Heart left ventricle (tissue), 16 donors: ENCODE measurements around the gene PCP4L1. TPM values are rescaled to one million over a fixed set of nuclear protein-coding genes. Genes with fewer than 3 reads are reported as not detected.

Experiments
- ATAC-seq, 4 donors: fragments of 200-7000 bp; cut with Tn5 transposase; one replicate each; pipeline ENCODE4 v1.9.1; 2020 to 2022; ENCODE audit warnings: moderate library complexity in 4 of 4, mild to moderate bottlenecking in 3 of 4, moderate number of reproducible peaks in 1 of 4
- DNase-seq, 5 donors: peaks; one replicate each; pipeline ENCODE4 v3.0.0-alpha.2; 2020
- H3K27ac ChIP-seq, 12 donors: fragments of 200-600 bp; sonication (generic) in 4 of 12; one replicate each; pipeline versions ENCODE4 v1.5.0 to v1.8.0; 2016 to 2022; ENCODE audit warnings: mild to moderate bottlenecking in 2 of 12
- H3K27me3 ChIP-seq, 9 donors: fragments of 200-600 bp; sonication (generic) in 2 of 9; one replicate each; pipeline versions ENCODE4 v1.5.1 to v1.8.0; 2016 to 2022; ENCODE audit warnings: mild to moderate bottlenecking in 3 of 9
- H3K36me3 ChIP-seq, 9 donors: fragments of 200-600 bp; sonication (generic) in 2 of 9; one replicate each; pipeline versions ENCODE4 v1.5.0 to v1.8.0; 2018 to 2022; ENCODE audit warnings: mild to moderate bottlenecking in 2 of 9
- H3K4me1 ChIP-seq, 12 donors: fragments of 200-600 bp; sonication (generic) in 4 of 12; one replicate each; pipeline versions ENCODE4 v1.5.0 to v1.8.0; 2016 to 2022; ENCODE audit warnings: mild to moderate bottlenecking in 3 of 12
- H3K4me3 ChIP-seq, 12 donors: fragments of 200-600 bp; sonication (generic) in 4 of 12; one replicate each; pipeline versions ENCODE4 v1.5.0 to v1.8.0; 2017 to 2022; ENCODE audit warnings: mild to moderate bottlenecking in 9 of 12, moderate library complexity in 4 of 12
- H3K9me3 ChIP-seq, 12 donors: fragments of 200-600 bp; sonication (generic) in 4 of 12; one replicate each; pipeline versions ENCODE4 v1.5.0 to v1.8.0; 2016 to 2022; ENCODE audit warnings: mild to moderate bottlenecking in 1 of 12
- POLR2A ChIP-seq, 2 donors: fragments of 450-650 bp; IDR thresholded peaks; one replicate each; pipeline ENCODE4 v1.6.1; 2017; ENCODE audit warnings: antibody characterized with exemption in 2 of 2, mild to moderate bottlenecking in 2 of 2, moderate library complexity in 2 of 2
- WGBS, 4 donors: extraction: QIAGEN DNeasy Blood & Tissue Kit in 2 of 4; methylation state at CpG; one replicate each; pipeline versions ENCODE4 v1.1.5 to v1.1.7; 2013 to 2018; 5-methylcytosine and 5-hydroxymethylcytosine counted together
- intact Hi-C, 10 donors: fragments of 100-400 bp; cut with DNase I; formaldehyde crosslinking; loops; one replicate each; pipeline versions ENCODE4 v1.11.1 to v1.14.2; 2022
- polyA plus RNA-seq, 2 donors: library from polyadenylated mRNA; stranded (reverse); fragments of 200-250 nt; gene quantifications; one replicate each; pipeline ENCODE4 v1.2.3, GENCODE V29; 2013
- total RNA-seq, 9 donors: library from RNA; depleted of rRNA in 2 of 9; stranded (reverse); fragments of >200 nt in 2 of 9; fragmentation: NEBNext Ultra II Directional in 3 of 9; extraction: Animal tissue kit (Norgen Biotek cat#: 25700) in 3 of 9; gene quantifications; one replicate each; pipeline versions ENCODE4 v1.1.0 to v1.2.4, GENCODE V29; 2016 to 2023
- TF ChIP-seq, protein P1 (sequence below), 12 donors: fragments of 200-600 bp; sonication (generic) in 4 of 12; IDR thresholded peaks; one replicate each; pipeline versions ENCODE4 v1.5.0 to v1.8.0; 2018 to 2022; ENCODE audit warnings: antibody characterized with exemption in 12 of 12, mild to moderate bottlenecking in 5 of 12
- donor health status: ischemic (EF 13 %, LVEDD 7.1; RV severe dilation, severe dysfunction).
- donor health status: healthy with polysubstance abuse.
- donor health status: DM: no; HTN: yes; CAD: no.
- donor health status: DM: no; HTN: no; CAD: no.
- donor health status: ischemic (EF 25% LVEDD 6.9; RV normal size, moderate dysfunction).
- donor health status: ischemic (EF 25% LVEDD 5.7; RV mildly dilated, moderate dysfunction).
- donor health status: healthy.
- donor health status: DM: yes; HTN: yes; CAD: no.
- donor health status: ischemic (EF 35%, LVEDD 5.7; RV mildly dilated, moderate dysfunction).
- donor health status: nonischemic (EF 11% LVEDD 7.7; RV severe dilation, severe dysfunction).
- donor health status: DM: yes; HTN: yes; CAD: no.
- donor health status: PGD.
- donor health status: ischemic (EF 29% LVEDD 5.4; RV normal size, mild dysfunction).
- donor health status: nonischemic (EF 23%, LVEDD 6.1; RV moderate dilation, normal function).

PCP4L1 gene
- total and polyA plus RNA-seq, 11 donors = 0.19 to 0.62 (median 0.46) TPM; not detected in 1

DNA sequence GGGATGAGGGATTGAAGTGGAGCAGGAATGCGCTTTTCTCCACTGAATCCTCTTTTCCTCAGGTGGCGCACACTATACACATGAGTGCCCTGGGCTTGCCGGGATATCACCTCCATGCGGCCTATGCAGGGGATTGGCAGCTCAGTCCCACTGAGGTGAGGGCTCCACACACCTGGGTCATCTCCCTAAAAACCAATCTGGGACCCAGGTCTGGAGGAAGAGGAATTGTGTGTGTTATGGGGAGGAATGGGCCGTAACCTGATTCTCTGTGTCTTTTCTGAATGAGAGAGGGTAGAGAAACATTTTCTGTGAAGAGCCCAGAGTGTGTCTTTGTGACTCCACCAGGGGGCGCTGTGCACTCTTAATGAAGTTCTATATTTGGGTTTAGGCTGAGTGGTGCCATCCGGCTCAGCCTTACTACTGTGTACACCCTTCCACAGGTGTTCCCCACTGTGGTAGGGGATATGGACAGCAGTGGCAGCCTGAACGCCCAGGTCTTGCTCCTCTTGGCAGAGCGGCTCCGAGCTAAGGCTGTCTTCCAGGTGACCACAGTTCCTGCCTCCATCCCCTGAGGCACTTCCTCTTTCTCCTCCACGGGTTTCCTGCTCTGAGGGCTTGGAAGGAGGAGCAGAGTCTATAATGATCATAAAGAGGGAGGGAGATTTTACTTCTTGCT is 31.2 kb upstream of the PCP4L1 start:
- H3K4me3 ChIP-seq = peak overlapping the region in 10 of 12 donors; percentile 1 to 82 (median 75)
- intact Hi-C loops = loop anchor here (1.0 to 10.0 kb wide), 14 partner anchors 35 to 160 kb away; partner anchors contain the start of genes SDHC (in 5 of the 10) and CFAP126 (in 2 of the 10)
- peak; percentile 83 to 89 (median 86) for DNase-seq
- WGBS, 4 donors = 34 to 41% (median 38%) methylated on average over 11 of the region's 11 CpGs
- ATAC-seq = peak; percentile 35 to 69 (median 55)
- peaks cover 0 to 36% (median 28%) of the 10 kb centered on the region in 9 donors for H3K36me3 ChIP-seq
- no peaks in the 10 kb centered on the region for H3K9me3 ChIP-seq
- TF ChIP-seq POLR2A (IDR thresholded peaks at IDR 0.05) = no peak
- TF ChIP-seq, protein P1, sequence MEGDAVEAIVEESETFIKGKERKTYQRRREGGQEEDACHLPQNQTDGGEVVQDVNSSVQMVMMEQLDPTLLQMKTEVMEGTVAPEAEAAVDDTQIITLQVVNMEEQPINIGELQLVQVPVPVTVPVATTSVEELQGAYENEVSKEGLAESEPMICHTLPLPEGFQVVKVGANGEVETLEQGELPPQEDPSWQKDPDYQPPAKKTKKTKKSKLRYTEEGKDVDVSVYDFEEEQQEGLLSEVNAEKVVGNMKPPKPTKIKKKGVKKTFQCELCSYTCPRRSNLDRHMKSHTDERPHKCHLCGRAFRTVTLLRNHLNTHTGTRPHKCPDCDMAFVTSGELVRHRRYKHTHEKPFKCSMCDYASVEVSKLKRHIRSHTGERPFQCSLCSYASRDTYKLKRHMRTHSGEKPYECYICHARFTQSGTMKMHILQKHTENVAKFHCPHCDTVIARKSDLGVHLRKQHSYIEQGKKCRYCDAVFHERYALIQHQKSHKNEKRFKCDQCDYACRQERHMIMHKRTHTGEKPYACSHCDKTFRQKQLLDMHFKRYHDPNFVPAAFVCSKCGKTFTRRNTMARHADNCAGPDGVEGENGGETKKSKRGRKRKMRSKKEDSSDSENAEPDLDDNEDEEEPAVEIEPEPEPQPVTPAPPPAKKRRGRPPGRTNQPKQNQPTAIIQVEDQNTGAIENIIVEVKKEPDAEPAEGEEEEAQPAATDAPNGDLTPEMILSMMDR (IDR thresholded peaks at IDR 0.05) = peak in 11 of 12 donors; percentile 85 to 97 (median 93)
- peak overlapping the region in 10 of 12 donors; percentile 17 to 94 (median 86) for H3K27ac ChIP-seq
- H3K27me3 ChIP-seq = no peaks in the 10 kb centered on the region
- H3K4me1 ChIP-seq = peaks cover 0 to 32% (median 18%) of the 10 kb centered on the region in 12 donors

DNA sequence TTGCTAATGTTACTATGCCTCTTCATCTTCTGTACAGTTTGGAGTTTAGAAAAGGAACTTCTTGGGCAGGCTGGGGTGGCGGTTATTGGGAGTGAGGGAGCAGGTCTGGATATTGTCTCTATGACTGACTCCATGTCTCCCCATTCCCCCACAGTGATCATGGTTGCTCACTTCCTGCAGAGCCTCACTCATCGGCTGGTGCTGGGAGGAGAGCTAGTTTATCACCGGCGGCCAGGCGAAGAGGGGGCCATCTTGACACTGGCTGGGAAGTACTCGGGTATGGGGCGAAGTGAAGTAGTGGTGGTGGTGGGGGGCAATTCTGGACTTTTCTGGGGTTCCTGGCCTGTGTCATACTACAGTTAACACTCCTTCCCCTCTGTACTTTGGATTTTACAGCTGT is 30.5 kb upstream of the PCP4L1 start:
- TF ChIP-seq POLR2A (IDR thresholded peaks at IDR 0.05) = no peak
- TF ChIP-seq, protein P1 (IDR thresholded peaks at IDR 0.05) = no peak
- DNase-seq (no peak), ATAC-seq (no peak)
- H3K27ac ChIP-seq = peak overlapping the region in 5 of 12 donors; percentile 76 to 91 (median 87)
- H3K4me3 ChIP-seq = peak overlapping the region in 4 of 12 donors; percentile 71 to 79 (median 76)
- H3K27me3 ChIP-seq = no peaks in the 10 kb centered on the region
- 86 to 91% (median 88%) methylated on average over 7 of the region's 7 CpGs for WGBS, 4 donors
- intact Hi-C loops = loop anchor here in 9 of 10 donors (5.0 to 10.0 kb wide), 7 partner anchors 36 to 159 kb away; partner anchors contain the start of genes SDHC (in 4 of the 9) and CFAP126 (in 2 of the 9)
- H3K36me3 ChIP-seq = peaks cover 0 to 36% (median 28%) of the 10 kb centered on the region in 9 donors
- peaks cover 0 to 32% (median 18%) of the 10 kb centered on the region in 12 donors for H3K4me1 ChIP-seq
- no peaks in the 10 kb centered on the region for H3K9me3 ChIP-seq

DNA sequence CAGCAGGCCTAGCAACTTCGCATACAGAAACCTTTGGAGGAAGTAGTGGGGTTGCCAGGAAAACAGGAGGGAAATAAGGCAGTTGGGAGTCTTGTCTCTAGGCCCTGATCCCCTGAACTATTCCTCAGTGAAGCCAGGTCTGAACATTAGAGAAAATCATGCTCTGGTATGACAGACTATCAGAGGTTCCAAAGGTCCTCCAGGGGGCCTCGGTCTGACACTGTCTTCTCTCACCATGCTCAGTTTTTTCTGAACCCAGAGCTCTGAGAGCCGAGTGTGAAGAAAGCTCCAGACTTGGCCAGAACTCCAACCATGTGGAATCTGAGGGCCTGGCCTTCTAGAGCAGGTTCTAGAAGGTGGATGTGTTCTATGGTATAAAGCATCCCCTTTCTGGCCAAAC is 28.6 kb upstream of the PCP4L1 start:
- H3K36me3 ChIP-seq = peaks cover 0 to 36% (median 28%) of the 10 kb centered on the region in 9 donors
- H3K4me1 ChIP-seq = peaks cover 0 to 31% (median 18%) of the 10 kb centered on the region in 12 donors
- ATAC-seq (no peak), DNase-seq (no peak)
- H3K27me3 ChIP-seq = no peaks in the 10 kb centered on the region
- no peak for TF ChIP-seq POLR2A (IDR thresholded peaks at IDR 0.05)
- TF ChIP-seq, protein P1 (IDR thresholded peaks at IDR 0.05) = no peak
- no peaks in the 10 kb centered on the region for H3K9me3 ChIP-seq
- H3K4me3 ChIP-seq = no peak overlapping the region
- intact Hi-C loops = loop anchor here in 9 of 10 donors (5.0 to 10.0 kb wide), 8 partner anchors 38 to 157 kb away; partner anchors contain the start of genes SDHC (in 4 of the 9) and CFAP126 (in 2 of the 9)
- no peak overlapping the region for H3K27ac ChIP-seq
- 51 to 63% (median 55%) methylated on average over 3 of the region's 3 CpGs for WGBS, 4 donors

DNA sequence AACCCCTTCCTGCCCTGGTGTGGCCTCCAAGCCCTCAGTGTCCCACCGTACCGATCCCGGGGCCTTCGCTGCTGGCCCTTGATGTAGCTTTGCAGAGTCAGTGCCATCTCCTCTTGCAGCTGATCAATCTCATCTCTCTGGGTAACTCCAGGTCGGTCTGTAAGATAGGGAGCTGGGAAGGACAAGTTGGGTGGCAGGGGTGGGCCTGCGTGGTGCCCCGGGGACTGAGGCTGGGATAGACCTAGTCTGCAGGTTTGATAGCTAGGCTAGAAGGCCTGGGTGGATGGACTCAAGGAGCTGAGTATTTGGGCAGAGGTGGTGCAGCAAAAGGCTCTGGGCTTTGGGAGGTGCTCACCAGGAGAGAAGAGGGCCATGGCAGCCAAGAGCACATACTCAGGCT is 27.8 kb upstream of the PCP4L1 start:
- Histone ChIP-seq H3K9me3 (no peaks in the 10 kb centered on the region), H3K36me3 (peaks cover 0 to 36% (median 28%) of the 10 kb centered on the region in 9 donors), H3K4me3 (no peak overlapping the region), H3K4me1 (peaks cover 0 to 25% (median 16%) of the 10 kb centered on the region in 12 donors), H3K27me3 (no peaks in the 10 kb centered on the region), H3K27ac (no peak overlapping the region)
- 90 to 95% (median 93%) methylated on average over 7 of the region's 7 CpGs for WGBS, 4 donors
- ATAC-seq = no peak
- no peak for TF ChIP-seq POLR2A (IDR thresholded peaks at IDR 0.05)
- TF ChIP-seq, protein P1 (IDR thresholded peaks at IDR 0.05) = no peak
- no peak for DNase-seq
- intact Hi-C loops = loop anchor here in 1 of 10 donors (5.0 kb wide), 1 partner anchor 142 kb away; no protein-coding TSS in a partner anchor
